Measurements from ENCODE around the gene TAB2.

TAB2 gene, protein sequence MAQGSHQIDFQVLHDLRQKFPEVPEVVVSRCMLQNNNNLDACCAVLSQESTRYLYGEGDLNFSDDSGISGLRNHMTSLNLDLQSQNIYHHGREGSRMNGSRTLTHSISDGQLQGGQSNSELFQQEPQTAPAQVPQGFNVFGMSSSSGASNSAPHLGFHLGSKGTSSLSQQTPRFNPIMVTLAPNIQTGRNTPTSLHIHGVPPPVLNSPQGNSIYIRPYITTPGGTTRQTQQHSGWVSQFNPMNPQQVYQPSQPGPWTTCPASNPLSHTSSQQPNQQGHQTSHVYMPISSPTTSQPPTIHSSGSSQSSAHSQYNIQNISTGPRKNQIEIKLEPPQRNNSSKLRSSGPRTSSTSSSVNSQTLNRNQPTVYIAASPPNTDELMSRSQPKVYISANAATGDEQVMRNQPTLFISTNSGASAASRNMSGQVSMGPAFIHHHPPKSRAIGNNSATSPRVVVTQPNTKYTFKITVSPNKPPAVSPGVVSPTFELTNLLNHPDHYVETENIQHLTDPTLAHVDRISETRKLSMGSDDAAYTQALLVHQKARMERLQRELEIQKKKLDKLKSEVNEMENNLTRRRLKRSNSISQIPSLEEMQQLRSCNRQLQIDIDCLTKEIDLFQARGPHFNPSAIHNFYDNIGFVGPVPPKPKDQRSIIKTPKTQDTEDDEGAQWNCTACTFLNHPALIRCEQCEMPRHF

DNA sequence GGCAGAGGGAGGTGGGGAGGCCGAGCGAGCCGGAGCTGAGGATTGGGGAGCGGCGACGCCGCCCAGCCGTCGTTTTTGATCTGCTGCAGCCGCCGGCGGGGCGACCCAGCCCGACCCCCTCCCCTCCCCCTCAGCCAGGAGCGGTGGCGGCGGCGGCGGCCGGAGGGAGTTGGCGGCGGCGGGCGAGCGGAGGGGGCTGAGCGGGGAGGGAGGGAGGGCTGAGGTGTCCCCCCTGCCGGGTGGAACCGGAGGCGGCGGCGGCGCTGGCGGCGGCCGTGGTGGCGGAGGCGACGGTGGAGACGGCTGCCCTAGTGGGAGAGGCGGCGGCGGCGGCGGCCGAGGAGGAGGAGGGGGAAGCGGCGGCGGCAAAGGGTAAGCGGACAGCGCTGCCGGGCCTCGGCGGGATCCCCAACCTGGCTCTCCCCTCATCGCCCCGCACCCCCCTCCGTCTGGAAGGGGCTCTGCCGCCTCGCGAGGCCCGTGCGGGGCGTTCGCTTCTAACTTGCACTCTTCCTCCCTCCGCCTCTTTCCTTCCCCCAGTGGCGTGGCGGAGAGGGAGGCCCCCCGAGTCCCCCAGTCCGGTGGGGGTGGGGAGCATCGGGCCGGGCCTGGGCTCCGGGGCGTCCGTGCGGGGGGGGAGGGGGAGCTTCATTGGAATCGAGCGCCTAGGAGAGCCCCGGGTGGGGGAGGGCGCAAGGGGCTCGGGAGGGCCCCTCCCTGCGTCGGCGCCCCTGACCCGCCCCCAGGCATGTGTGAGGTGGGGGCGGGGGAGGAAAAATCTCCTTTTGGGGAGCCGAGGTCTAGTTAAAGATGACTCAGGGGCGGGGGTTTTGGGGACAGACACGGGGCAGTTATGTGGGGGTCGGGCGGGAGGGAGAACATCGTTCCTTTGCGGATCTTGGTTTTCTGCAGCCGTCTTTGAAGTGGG, at the start of gene TAB2:
Gene TAB2, plus strand, starts transcription at position 69 of the 928 bp plus-strand sequence. CDS start 52,286 bp downstream, outside the sequence.
- DNase-seq (ENCODE audit: low spot score), result peak; percentile 48

DNA sequence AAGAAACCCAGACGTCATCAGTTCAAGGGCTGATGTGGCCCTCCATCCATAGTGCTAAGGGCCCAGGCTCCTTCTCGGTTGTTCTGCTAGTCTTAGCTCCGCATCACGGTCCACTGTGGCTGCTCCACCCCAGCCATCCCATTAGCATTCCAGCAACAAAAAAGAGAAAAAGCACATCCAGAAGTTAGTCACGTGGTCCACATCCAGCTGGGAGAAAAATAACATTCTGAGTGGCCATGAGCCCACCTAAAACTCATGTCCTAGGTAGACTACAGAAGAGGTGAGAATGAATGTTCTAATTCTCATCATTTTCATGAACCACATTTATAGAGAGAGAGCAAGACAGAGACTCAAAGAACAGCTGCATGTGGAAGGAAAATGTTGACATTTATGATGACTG, 49.4 kb upstream of the TAB2 start:
- DNase-seq (ENCODE audit: low spot score), result no peak

DNA sequence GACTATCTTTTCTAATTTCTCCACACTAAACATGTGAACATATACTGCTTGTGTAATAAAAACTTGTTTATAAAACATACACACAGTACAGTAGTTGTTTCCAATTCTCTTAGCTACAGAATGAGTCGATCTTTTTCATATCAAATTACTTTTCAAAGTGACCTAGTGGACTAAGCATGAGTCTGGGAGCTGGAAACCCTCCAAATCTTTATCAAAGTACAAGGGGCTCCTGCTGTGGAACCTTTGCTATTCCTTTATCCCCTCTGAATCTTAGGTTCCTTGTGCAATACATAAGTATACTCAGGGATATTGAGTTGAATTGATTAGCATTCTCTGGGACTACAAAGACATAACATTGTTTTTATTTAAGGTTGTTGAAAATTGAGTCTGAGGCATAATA, 48.7 kb upstream of the TAB2 start:
- DNase-seq (ENCODE audit: low spot score), result no peak

DNA sequence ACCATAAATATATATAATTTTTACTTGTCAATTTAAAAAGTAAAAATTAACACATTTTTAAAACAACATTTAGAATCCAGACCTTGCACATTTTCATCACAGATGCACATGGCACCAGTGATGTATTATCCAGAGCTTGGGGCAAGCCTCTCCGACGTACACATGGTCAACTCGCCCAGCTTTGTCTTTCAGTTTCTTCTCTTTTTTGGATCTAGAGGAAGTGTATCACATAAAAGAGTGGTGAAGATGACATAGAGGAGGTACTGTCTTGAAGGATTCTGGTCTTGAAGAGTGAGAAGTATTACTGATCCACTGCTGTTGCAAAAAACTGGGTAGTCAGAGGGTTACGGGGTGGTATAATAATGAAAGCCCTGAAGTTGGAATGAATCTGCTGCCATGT, 46.9 kb upstream of the TAB2 start:
- no peak for DNase-seq (ENCODE audit: low spot score)

DNA sequence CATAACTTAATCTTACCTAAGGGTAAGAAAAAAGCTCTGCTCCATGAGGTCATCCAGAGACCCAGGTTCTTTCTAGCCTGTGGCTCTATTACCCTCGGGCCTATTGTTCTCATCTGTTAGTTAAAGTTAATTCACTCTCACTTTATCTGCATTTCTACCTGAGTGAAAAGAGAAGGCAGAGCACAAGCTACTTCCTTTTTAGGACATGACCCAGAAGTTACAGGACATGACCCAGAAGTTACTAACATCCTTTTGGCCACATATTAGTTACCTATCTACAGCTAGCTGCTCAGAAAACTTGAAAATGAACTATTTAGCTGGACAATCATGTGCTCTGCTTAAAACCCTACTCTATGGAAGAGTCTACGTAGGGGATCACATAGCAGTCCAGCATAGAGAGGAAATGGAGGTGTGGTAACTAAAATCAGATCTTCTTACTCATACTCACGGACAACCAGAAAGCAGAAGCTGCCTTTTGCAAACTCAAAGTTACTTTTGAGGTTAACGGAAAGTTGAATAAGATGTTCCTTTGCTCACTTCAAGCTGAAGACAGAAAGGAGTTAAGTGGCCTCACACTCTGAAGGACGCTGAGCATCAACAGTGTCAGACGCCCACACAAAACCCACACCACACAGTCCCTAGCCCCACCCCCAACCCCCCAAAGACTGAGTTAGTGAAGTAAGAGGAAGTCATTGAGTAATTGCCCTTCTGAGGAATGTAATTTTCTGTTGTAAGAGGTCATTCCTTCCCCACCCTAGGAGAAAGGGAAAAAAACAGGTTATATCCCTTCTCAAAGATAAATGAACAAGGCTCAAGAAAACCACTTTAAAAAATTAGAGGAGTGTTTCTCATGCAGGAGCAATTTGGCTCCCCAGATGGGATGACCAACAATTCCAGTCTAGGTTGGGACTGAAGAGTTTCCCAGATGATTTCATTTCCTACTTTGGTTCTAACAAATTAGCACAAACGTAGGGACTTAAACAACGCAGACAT, 45.9 kb upstream of the TAB2 start:
- DNase-seq (ENCODE audit: low spot score), result no peak

DNA sequence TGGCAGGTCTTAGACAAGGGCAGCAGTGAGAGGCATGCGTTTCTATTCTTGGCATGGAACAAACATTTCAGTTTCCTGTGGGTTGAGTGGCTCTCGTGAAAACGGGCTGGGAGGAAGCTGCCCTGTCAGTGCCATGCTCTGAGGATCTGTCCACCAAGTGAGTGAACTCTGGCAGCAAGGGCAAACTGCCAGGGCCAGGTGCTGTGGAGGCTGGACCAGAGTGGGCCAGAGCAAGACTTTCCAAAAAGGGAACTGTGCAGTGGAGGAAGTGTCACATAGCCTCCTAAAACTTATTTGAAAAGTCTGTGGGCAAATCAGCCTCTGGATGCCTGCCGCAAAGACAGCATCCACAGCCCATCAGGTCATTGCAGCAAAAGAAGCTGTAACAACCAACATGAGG, 44.2 kb upstream of the TAB2 start:
- peak; percentile 79 for DNase-seq (ENCODE audit: low spot score)

DNA sequence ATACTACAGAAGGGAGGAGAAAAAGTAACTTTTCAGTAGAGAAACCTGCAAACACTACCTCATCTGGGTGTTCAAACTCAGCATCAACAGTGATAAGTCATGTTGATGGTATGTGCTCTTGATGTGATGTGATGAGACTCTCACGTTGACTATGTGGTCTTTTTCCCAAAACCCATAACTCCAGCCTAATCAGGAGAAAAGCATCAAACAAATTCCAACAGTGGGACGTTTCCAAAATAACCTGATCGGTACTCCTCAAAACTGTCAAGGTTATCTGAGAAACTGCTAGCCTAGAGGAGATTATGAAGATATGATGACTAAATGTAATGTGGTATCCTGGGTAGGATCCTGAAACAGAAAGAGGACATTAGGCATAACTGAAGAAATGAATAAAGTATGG, 41.9 kb upstream of the TAB2 start:
- DNase-seq (ENCODE audit: low spot score), result no peak

DNA sequence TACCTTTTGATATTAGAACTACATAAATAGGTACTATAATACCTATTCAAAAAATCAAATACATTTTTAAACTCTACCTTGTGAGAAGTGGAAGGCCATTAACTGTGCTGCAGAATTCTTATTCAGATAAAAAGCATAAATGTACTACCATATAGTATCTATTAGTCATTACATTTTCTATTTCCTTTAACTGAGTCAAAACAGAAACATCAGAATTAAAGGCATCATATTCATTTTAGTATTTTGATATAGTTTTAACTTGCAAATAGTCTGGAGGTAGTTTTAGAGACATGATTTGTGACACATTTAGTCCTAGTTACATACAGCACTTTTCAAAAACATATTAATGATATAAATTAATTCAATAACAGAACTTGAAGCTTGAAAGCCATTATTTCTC, 39.9 kb upstream of the TAB2 start:
- no peak for DNase-seq (ENCODE audit: low spot score)

DNA sequence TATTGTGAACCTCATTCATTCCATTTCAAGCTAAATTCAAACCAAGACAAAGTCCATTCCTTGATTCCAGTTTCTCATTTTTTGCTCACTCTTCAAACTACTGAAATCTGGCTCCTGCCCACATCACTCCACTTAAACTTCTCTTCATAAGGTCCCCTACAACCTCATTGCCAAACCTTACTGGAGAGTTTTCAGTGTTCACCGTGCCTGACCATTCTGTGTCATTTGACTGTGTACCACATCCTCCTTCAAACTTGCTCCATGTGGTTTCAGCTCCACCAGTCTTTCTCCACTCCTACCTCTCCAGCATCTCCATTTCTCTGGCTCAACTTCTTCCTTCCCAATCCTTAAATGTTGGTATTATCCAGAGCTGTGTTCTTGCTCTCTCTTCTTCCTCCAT, 38.5 kb upstream of the TAB2 start:
- no peak for DNase-seq (ENCODE audit: low spot score)

DNA sequence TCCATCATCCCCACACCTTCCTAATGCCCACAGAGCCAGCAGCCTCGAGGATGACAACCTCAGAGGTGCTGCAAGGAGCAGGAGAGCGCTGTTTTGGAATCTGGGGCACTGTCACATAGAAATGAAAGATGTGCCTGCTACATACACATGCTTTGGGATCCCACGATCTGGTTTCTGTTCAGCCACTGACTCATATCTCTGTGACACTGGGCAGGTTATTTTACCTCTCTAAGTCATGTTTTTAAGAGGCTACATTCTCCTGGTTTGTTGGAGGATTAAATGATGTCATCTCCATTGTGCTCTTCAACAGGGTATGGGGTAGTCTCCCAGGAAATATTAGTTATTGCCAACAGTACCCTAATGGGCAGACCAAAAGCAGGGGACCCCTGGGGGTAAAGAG, 32.6 kb upstream of the TAB2 start:
- DNase-seq (ENCODE audit: low spot score), result no peak

DNA sequence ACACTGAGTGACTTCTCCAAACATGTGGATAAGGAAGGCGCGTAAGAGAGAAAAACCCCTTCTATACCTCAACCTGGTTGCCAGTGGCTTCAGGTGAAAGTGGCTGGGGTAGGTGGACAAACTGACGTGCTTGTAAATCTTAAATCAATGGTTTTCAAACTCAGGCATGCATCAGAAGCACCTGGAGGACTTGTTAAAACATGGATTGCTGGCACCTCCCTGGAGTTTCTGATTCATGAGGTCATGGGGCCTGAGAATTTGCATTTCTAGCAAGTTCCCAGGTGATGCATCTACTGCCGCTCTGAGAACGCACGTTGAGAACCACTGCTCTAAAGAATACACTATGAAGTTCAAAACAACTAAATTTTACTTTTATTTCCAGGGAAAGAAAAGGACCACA, 31.9 kb upstream of the TAB2 start:
- DNase-seq (ENCODE audit: low spot score), result no peak

DNA sequence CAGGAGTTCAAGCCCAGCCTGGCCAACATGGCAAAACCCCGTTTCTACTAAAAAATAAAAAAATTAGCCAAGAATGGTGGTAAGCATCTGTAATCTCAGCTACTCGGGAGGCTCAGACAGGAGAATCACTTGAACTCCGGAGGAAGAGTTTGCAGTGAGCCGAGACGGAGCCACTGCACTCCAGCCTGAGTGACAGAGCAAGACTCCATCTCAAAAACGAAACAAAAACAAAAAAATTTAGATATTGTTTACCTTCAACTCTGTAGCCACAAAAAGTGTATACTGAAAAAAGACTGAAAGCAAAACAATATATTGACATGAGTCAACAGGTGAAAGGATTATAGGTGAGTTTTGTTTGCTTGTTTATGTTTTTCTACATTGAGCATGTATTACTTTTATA, 30.6 kb upstream of the TAB2 start:
- DNase-seq (ENCODE audit: low spot score), result no peak

DNA sequence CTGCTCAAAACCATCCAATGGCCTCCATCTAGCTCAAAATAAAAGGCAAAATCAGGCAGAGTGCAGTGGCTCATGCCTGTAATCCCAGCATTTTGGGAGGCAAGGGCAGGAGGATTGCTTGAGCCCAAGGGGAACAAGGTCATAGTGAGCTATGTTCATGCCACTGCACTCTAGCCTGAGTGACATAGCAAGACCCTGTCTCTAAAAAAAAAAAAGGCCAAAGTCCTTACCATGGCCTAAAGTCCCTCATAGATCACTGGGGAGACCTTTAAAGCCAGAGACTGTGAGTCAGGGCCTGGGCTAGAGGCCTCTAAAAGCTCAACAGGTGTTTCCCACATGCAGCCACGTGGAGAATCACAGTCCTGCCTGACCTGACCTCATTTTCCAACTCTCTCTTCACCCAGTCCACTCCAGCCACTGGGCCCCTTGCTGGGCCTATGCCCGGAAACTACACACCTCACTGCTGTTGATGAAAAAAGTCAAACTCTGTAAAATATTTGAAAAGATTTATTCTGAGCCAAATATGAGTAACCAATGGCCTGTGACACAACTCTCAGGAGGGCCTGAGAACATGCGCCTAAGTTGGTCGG, 28.2 kb upstream of the TAB2 start:
- DNase-seq (ENCODE audit: low spot score), result no peak

DNA sequence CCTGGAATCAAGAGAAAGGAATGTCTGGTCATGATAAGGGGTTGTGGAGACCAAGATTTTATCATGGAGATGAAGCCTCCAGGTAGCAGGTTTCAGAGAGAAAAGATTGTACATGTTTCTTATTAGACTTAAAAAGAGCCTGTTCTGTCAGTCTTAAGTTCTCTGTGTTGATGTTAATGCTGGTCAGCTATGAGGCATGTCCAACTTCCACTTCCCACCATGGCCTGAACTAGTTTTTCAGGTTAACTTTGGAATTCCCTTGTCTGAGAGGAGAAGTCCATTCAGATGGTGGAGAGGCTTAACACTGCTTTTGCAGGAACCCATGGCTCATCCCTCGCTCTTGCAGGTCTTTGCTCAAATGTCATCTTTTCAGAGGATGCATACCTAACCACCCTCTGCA, 27.5 kb upstream of the TAB2 start:
- no peak for DNase-seq (ENCODE audit: low spot score)

DNA sequence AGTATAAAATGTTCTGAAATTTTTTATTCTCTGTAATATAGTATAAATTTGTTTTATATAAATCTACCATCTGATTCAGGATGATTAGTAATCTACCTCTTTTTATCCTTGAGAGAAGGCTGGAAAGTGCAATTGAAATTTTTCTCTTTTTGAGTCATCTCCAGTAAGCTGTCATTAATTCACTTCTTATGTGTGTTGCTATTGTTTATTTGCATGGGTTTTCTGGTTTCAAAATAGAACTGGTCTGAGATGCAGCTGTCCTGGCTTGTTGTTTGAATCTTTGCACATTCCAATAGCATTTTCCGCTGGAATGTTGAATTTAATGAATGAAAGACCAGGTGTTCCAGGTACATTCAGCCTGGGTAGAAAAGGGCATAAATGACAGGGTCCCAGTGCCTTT, 24.3 kb upstream of the TAB2 start:
- DNase-seq (ENCODE audit: low spot score), result no peak

DNA sequence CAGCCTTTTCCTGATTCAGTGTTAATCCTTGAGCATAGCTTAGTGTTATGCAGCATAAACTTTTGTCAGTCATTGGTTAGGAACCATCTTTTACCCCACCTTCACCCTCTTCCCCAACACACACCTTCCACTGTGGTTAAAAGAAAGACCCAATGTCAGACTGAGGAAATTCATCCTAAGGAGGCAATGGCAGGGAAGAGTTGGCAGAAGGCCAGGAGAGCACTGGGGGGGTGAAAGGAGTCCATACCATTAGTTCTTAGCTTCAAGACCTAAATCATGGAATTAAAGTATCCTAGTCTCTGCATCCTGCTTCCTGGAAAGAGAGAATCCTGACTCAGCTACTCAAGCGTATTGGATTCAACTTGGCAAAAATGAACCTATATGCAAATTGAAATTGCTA, 16.9 kb upstream of the TAB2 start:
- DNase-seq (ENCODE audit: low spot score), result no peak

DNA sequence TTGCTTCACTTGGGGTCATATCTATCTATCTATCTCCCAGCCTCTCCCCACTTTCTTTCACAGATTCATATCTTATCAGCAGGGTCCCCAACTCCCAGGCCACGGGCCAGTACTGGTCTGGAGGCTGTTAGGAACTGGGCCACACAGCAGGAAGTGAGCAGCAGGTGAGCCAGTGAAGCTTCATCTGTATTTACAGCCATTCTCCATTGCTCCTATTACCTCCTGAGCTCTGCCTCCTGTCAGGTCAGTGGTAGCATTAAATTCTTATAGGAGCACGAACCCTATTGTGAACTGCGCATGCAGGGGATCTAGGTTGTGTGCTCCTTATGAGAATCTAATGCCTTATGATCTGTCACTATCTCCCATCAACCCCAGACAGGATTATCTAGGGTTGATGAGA, 14.8 kb upstream of the TAB2 start:
- DNase-seq (ENCODE audit: low spot score), result no peak

DNA sequence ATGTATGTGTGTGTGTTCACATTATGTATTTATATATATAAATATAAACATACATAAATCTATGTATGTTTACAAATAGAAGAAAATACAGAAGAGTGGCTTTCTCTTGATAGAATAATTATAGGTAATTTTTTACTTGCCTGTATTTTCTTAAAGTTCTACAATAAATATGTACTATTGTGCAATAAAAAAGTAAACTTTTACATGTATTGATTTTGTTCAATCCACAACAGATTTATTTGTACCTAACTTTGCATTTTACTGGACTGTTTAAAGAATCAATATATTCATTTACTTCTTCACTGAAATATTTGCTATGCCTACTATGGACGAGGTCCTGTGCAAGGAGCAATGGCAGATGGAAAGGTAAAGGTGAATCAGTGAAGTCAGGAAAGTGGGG, 14.0 kb upstream of the TAB2 start:
- no peak for DNase-seq (ENCODE audit: low spot score)

DNA sequence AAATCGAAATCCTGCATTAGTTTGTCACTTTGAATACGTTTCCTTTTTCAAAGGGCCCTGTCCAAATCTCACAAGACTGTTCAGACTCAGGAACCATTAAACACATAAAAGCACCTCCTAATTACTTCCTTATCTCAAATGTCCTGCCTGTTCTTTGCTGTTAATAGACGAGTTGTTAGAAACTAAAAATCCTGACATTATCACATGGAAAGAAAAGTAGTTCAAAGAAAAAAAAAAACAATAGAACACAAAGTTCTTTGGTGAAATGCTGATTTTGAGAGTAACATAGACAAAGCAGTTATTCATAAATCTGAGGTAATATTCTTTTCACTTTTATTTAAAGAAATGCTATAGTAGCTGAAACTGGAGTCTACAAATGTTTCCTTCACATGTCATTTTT, 12.1 kb upstream of the TAB2 start:
- no peak for DNase-seq (ENCODE audit: low spot score)

DNA sequence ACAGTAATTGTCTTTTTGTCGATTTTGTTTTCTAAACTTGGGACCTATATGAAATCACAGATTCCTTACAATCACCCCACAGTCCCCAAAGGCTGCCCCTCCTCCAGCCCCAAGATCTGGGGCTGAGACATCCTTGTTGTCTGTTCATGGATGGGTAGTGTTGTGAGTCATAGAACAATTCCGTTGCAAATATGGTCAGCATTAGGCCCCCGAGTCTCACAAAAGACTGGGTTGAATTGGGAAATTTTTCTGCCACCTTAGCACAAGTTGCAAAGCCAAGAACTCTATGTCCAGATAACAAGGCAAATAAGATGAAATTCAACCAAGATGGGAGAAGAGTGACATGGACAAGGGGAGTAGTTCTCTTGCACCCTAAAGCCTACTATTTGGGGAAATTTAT, 10.5 kb upstream of the TAB2 start:
- no peak for DNase-seq (ENCODE audit: low spot score)

DNA sequence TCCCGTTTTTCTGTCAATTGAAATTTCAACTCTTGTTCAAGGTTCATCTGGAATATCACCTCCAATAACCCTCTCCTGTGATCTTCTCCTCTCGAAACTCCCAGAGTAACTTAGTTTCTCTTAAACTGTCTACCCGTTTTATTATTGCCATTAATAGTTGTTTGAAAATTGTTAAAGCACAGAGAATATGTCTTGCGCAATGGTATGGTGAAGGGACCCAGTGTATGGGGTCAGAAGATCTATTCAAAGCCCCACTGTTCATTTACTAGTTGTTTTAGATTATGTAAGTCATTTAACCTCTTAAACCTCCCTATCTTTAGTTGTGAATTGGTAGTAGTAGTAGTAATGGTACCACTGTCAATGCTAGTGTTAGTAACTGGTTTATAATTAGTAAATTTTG, 6.2 kb upstream of the TAB2 start:
- DNase-seq (ENCODE audit: low spot score), result no peak
